Stimulated activated CD8-positive, alpha-beta memory T cell treated with anti-CD3 and anti-CD28 coated beads, Interleukin-12 subunit alpha, Interleukin-12 subunit beta, amount 100 ng/mL, for 4 hours (primary cell): ENCODE measurements around the gene OR52B2.

Experiments used
- DNase-seq: peaks from one replicate; pipeline ENCODE4 v3.0.0-alpha.2; 2020; ENCODE audit warnings: low read depth

OR52B2 gene

GRCh38 chr11:6170226-6170625, at the start of gene OR52B2:
Gene OR52B2 (minus strand): TSS chr11:6170326. CDS start chr11:6170326, 0 bp downstream.
- DNase-seq: no peak

GRCh38 chr11:6219359-6219758, 49.2 kb upstream of the OR52B2 start:
- no peak for DNase-seq

- DNase-seq: no peak
These were observed 47.6 kb upstream of the OR52B2 start for GRCh38 chr11:6217722-6218121.

GRCh38 chr11:6216501-6216900, 46.4 kb upstream of the OR52B2 start:
- DNase-seq: no peak

- DNase-seq: no peak
These were observed 44.4 kb upstream of the OR52B2 start for GRCh38 chr11:6214530-6214929.

GRCh38 chr11:6210274-6210955, 40.3 kb upstream of the OR52B2 start:
- no peak for DNase-seq

- no peak for DNase-seq
These were observed 39.7 kb upstream of the OR52B2 start for GRCh38 chr11:6209801-6210200.

- DNase-seq: no peak
These were observed 36.5 kb upstream of the OR52B2 start for GRCh38 chr11:6206456-6207180.

- no peak for DNase-seq
These were observed 35.2 kb upstream of the OR52B2 start, which contains the start of gene C11orf42 for GRCh38 chr11:6205366-6205765. Gene C11orf42 (plus strand): TSS chr11:6205557. CDS start chr11:6205616, 59 bp downstream.

GRCh38 chr11:6204706-6205105, 34.6 kb upstream of the OR52B2 start:
- no peak for DNase-seq

- DNase-seq: no peak
These were observed 33.2 kb upstream of the OR52B2 start for GRCh38 chr11:6203327-6203726.

GRCh38 chr11:6202041-6202440, 31.9 kb upstream of the OR52B2 start:
- DNase-seq: no peak

- no peak for DNase-seq
These were observed 31.4 kb upstream of the OR52B2 start for GRCh38 chr11:6201481-6201880.

- no peak for DNase-seq
These were observed 30.8 kb upstream of the OR52B2 start for GRCh38 chr11:6200975-6201374.

GRCh38 chr11:6199174-6199810, 29.2 kb upstream of the OR52B2 start, which contains the start of gene OR52W1:
Gene OR52W1 (plus strand): TSS chr11:6199224. CDS start chr11:6199224, 0 bp downstream.
- no peak for DNase-seq

GRCh38 chr11:6197466-6198200, 27.5 kb upstream of the OR52B2 start:
- no peak for DNase-seq

- DNase-seq: no peak
These were observed 26.3 kb upstream of the OR52B2 start for GRCh38 chr11:6196396-6196795.

GRCh38 chr11:6194065-6194581, 24.0 kb upstream of the OR52B2 start:
- DNase-seq: no peak

GRCh38 chr11:6191742-6192141, 21.6 kb upstream of the OR52B2 start:
- no peak for DNase-seq

GRCh38 chr11:6175440-6175839, 5.3 kb upstream of the OR52B2 start:
- no peak for DNase-seq

- no peak for DNase-seq
These were observed 13.3 kb downstream of the OR52B2 start for GRCh38 chr11:6156628-6157359.
